Activated naive CD4-positive, alpha-beta T cell treated with anti-CD3 and anti-CD28 coated beads, Interleukin-2, amount 50 U/mL, for 16 hours (primary cell): Measurements from ENCODE around the gene OR5D14.

Experiments
- DNase-seq: peaks from one replicate; pipeline ENCODE4 v3.0.0-alpha.2; 2020

OR5D14 gene

GRCh38 chr11:55795256-55795655 is at the start of gene OR5D14:
TSS of gene OR5D14 (plus strand) at chr11:55795556. CDS start at chr11:55795556, 0 bp downstream.
- DNase-seq = no peak

DNA sequence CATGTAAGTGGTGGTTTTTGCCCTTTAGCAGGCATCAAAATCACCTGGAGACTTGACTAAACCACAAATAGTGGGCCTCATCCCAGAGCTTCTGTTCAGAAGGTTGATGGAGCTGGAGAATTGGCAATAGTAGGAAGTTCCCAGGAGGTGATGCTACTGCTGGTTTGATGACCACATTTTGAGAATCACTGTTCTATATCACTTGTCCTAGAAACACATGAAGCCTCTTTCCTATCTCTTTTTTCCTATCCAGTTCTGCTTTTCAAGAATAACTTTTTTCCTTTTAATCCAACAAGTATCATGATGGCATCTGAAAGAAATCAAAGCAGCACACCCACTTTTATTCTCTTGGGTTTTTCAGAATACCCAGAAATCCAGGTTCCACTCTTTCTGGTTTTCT is 22.2 kb upstream of the OR5D14 start, which contains the start of gene OR5D13:
TSS of gene OR5D13 (plus strand) at position 301 of the 400 bp plus-strand sequence. CDS start at position 301, 0 bp downstream.
- no peak for DNase-seq

GRCh38 chr11:55791606-55792005 is 3.8 kb upstream of the OR5D14 start:
- no peak for DNase-seq

DNA sequence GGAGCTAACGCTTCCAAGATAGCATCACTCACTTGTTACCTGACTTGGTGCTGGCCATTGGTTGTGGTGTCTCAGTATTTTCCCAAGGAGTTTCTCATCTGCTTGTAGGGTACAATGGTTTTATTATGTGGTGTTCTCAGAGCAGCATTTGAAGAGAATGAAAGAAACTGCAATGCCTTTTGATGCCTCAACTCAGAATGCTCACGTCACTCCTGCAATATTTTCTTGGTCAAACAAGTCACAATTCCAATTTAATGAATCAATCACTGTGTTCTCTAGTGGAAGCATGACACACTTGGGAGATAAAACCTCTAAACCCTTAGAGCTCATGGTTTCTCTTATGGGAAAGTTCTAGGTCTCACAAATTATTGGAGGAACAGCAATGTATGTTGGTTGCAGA is 2.0 kb upstream of the OR5D14 start:
- no peak for DNase-seq

- no peak for DNase-seq
Observed at GRCh38 chr11:55806248-55806647, 10.9 kb downstream of the OR5D14 start.

DNA sequence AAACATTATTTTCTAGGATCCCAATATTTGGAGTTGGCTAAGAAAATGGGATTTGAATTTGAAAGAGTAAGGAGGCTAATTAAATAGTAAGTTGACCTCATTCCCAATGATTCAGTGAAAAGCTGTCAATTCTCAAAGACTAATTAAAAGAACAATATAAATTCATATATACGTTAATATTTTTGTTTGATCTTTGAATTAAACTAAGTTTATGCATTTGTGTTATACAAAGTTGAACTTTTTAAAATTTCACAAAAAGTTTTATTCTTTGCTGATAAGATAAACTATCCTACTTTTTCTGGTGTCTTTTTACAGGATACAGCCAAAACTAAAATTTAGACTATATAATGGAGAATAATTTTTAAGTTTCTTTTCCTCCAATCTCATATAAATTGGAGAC is 15.7 kb downstream of the OR5D14 start, which contains the start of gene OR5L1:
TSS of gene OR5L1 (plus strand) at position 301 of the 400 bp plus-strand sequence. CDS start 100 bp downstream, outside the sequence.
- DNase-seq = no peak

DNA sequence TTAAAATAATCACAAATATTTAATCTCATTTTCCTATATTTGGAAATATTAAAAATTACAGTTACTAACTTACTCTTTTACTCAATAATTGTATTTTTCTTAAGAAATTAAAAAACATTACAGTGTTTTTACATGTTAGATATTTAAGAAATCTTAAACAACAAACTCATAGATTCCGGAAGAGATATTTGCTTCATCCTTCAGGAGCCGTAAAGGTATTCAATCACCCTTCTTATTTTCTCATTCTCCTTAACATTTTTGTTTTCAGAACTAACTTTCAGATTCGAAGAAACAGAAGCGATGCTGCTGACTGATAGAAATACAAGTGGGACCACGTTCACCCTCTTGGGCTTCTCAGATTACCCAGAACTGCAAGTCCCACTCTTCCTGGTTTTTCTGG is 24.0 kb downstream of the OR5D14 start, which contains the start of gene OR5D18:
TSS of gene OR5D18 (plus strand) at position 301 of the 400 bp plus-strand sequence. CDS start at position 301, 0 bp downstream.
- DNase-seq = no peak

DNA sequence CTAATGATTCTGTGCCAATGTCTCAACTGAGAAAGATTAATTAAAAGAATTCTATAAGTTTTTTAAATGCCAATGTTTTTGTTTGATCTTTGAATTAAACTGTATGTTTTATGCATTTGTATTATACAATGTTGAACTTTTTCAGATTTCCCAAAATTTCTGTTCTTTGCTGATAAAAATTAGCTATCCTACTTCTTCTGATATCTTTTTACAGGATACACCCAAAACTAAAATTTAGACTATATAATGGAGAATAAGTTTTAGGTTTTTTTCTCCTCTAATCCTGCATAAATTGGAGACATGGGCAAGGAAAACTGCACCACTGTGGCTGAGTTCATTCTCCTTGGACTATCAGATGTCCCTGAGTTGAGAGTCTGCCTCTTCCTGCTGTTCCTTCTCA is 31.6 kb downstream of the OR5D14 start, which contains the start of gene OR5L2:
TSS of gene OR5L2 (plus strand) at position 301 of the 400 bp plus-strand sequence. CDS start at position 301, 0 bp downstream.
- no peak for DNase-seq

DNA sequence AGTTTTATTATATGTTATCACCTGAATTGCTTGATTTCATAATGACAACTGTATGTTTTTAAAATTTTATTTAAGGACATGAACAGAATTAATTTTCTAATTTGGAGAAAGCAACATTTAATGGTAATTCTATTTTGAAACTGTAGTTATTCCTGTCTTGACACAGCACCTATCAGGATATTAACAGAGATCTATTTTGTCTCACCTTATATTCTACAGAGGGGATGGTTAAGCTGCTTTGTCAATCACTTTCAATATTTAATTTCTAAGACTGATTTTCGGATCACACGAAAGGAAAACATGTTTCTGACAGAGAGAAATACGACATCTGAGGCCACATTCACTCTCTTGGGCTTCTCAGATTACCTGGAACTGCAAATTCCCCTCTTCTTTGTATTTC is 43.1 kb downstream of the OR5D14 start, which contains the start of gene OR5D16:
TSS of gene OR5D16 (plus strand) at position 301 of the 400 bp plus-strand sequence. CDS start at position 301, 0 bp downstream.
- no peak for DNase-seq
